Nephron progenitor cell (in vitro differentiated cells): ENCODE results near the gene TRAPPC2B.

Source experiments
- DNase-seq: peaks from one replicate; pipeline ENCODE4 v3.0.0; 2021
- H3K27ac Mint-ChIP-seq: 2 replicates; pipeline ENCODE4 v1.8.0; 2021; ENCODE audit warnings: mild to moderate bottlenecking, moderate library complexity, mixed read lengths
- H3K27me3 Mint-ChIP-seq: 2 replicates; pipeline ENCODE4 v1.8.0; 2021; ENCODE audit warnings: mild to moderate bottlenecking, low read depth, mixed read lengths; ENCODE audit not compliant: poor library complexity
- H3K36me3 Mint-ChIP-seq: 2 replicates; pipeline ENCODE4 v1.8.0; 2021; ENCODE audit warnings: low read depth, mixed read lengths
- H3K4me1 Mint-ChIP-seq: 2 replicates; pipeline ENCODE4 v1.8.0; 2021; ENCODE audit warnings: mixed read lengths
- H3K4me3 Mint-ChIP-seq: 2 replicates; pipeline ENCODE4 v1.8.0; 2021; ENCODE audit warnings: mild to moderate bottlenecking, moderate library complexity, mixed read lengths
- H3K9me3 Mint-ChIP-seq: 2 replicates; pipeline ENCODE4 v1.8.0; 2021; ENCODE audit warnings: mild to moderate bottlenecking, moderate library complexity, mixed read lengths
- CTCF ChIP-seq: fragments of 200-600 bp; sonication (generic); IDR thresholded peaks from 2 replicates; pipeline ENCODE4 v1.5.0; 2021; ENCODE audit warnings: antibody characterized with exemption

Gene TRAPPC2B

GRCh38 chr19:57376151-57376550 lies 12.8 kb downstream of the TRAPPC2B start:
- Mint-ChIP-seq H3K36me3 (peaks cover 88% of the 10 kb centered on the region), H3K9me3 (peaks cover 80% of the 10 kb centered on the region), H3K4me3 (no peak overlapping the region), H3K27ac (no peak overlapping the region), H3K27me3 (peaks cover 5% of the 10 kb centered on the region), H3K4me1 (no peaks in the 10 kb centered on the region)
- DNase-seq: no peak
- TF ChIP-seq CTCF: no peak

DNA sequence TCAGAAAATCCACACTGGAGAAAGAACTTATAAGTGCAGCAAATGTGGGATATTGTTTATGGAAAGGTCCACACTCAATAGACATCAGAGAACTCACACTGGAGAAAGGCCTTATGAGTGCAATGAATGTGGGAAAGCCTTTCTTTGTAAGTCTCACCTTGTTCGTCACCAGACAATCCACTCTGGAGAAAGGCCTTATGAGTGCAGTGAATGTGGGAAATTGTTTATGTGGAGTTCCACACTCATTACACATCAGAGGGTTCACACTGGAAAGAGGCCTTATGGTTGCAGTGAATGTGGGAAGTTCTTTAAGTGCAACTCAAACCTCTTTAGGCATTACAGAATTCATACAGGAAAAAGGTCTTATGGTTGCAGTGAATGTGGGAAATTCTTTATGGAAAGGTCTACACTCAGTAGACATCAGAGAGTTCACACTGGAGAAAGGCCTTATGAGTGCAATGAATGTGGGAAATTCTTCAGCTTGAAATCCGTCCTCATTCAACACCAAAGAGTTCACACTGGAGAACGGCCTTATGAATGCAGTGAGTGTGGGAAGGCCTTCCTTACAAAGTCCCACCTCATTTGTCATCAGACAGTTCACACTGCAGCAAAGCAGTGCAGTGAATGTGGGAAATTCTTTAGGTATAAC lies 14.3 kb downstream of the TRAPPC2B start:
- Mint-ChIP-seq H3K27me3 (peaks cover 7% of the 10 kb centered on the region), H3K9me3 (peaks cover 79% of the 10 kb centered on the region), H3K36me3 (peaks cover 73% of the 10 kb centered on the region), H3K27ac (no peak overlapping the region), H3K4me3 (no peak overlapping the region), H3K4me1 (no peaks in the 10 kb centered on the region)
- DNase-seq: no peak
- TF ChIP-seq CTCF: no peak

DNA sequence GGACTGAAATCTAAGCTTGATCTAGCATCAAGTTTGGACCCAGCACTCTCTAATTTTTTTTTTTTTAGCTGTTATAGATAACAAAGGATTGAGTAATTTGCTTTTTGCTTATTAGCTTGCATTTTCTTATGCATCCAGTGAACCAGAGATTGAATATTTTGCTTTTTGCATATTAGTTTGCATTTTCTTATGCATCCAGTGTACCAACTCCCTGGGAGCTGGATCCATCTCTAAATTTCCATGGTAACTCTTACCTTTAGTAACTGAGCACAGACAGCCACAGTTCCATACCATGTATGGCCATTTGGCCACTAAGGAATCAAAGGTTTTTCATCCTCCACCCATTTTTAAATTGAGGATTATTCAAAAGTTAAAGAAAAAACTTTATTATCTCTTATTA lies 17.6 kb downstream of the TRAPPC2B start:
- Mint-ChIP-seq H3K9me3 (peaks cover 47% of the 10 kb centered on the region), H3K27me3 (peaks cover 25% of the 10 kb centered on the region), H3K4me1 (no peaks in the 10 kb centered on the region), H3K36me3 (peaks cover 40% of the 10 kb centered on the region), H3K4me3 (no peak overlapping the region), H3K27ac (no peak overlapping the region)
- no peak for TF ChIP-seq CTCF
- no peak for DNase-seq

DNA sequence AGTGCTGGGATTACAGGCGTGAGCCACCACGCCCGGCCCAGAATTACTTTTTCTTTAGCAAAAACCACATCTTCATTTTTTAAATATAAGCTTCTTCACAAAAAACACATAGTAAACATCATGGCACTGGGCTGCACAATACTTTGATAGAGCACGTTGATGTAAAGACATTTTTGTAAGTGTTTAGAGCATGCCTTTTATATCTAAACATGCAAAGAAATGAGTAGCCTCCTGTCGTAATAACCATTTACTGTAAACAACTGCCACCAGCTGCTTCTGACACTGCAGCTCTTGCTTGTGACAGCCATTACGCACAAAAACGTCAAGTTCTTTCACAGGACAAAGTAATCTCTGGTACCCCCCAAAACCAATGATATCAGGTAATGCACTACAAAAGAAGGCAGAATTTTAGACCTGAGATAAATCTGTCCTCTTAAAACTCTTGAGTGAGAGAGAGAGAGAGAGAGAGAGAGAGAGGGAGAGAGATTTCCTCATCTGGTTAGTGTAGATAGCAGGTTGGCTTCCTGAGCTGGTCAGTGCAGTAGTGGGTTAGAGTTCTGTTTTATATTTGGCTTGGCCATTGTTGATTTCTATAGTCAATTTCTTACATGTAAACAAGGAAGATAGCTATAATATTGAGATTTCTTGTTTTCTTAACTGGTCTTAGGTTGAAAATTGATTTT lies 19.6 kb downstream of the TRAPPC2B start:
- no peak overlapping the region for H3K27ac Mint-ChIP-seq
- peaks cover 30% of the 10 kb centered on the region for H3K9me3 Mint-ChIP-seq
- peaks cover 20% of the 10 kb centered on the region for H3K36me3 Mint-ChIP-seq
- H3K27me3 Mint-ChIP-seq: peaks cover 43% of the 10 kb centered on the region
- no peak overlapping the region for H3K4me3 Mint-ChIP-seq
- no peak for DNase-seq
- H3K4me1 Mint-ChIP-seq: no peaks in the 10 kb centered on the region
- no peak for TF ChIP-seq CTCF

DNA sequence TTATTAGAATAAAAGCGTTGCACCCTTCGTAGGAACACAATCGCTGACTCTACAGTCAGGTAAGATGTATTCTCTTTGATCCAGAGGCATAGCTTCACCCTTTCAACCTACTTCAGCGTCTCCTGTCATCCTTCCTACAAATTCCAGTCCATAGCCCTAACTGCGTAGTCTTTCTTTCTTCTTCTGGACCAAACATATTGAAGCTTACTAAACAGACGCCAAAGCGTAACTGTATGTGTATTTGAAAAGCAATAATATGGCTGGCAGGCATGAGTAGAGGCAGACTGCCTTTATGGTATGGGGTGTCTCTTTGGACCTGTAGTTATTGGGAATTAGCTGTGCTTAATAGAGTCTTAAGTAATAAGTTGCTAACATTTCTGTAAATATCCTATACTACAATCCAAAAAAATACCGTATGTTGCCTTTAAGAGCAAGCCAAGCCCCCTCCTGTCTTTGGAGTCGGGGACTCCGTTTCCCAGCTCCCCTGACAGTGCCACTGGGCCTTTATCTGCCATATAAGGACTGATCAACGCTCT lies 25.9 kb downstream of the TRAPPC2B start:
- DNase-seq: no peak
- Mint-ChIP-seq H3K27me3 (peaks cover 33% of the 10 kb centered on the region), H3K4me3 (peak overlapping the region; percentile 97), H3K9me3 (peaks cover 40% of the 10 kb centered on the region), H3K36me3 (peaks cover 40% of the 10 kb centered on the region), H3K27ac (peak overlapping the region; percentile 99), H3K4me1 (peaks cover 16% of the 10 kb centered on the region)
- no peak for TF ChIP-seq CTCF
